ENCODE measurements around the gene C4A. TPM values are rescaled to one million over a fixed set of nuclear protein-coding genes. Genes with fewer than 3 reads are reported as not detected.
A peak's percentile ranks its signal among the peaks of the same experiment; 100 is the strongest.

The C4A gene
- total and polyA plus RNA-seq, 2 of the 13 experiments (the other 11 are each of a cell fraction or from before 2014, with no cell fraction given): 165 to 478 TPM

DNA sequence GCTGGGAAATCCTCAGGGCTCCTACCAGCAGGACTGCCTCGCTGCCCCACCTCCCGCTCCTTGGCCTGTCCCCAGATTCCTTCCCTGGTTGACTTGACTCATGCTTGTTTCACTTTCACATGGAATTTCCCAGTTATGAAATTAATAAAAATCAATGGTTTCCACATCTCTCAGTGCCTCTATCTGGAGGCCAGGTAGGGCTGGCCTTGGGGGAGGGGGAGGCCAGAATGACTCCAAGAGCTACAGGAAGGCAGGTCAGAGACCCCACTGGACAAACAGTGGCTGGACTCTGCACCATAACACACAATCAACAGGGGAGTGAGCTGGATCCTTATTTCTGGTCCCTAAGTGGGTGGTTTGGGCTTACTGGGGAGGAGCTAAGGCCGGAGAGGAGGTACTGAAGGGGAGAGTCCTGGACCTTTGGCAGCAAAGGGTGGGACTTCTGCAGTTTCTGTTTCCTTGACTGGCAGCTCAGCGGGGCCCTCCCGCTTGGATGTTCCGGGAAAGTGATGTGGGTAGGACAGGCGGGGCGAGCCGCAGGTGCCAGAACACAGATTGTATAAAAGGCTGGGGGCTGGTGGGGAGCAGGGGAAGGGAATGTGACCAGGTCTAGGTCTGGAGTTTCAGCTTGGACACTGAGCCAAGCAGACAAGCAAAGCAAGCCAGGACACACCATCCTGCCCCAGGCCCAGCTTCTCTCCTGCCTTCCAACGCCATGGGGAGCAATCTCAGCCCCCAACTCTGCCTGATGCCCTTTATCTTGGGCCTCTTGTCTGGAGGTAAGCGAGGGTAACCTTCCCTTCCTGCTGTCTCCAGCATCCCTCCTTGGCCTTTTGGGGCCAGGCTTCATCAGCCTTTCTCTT is 36.1 kb upstream of the C4A start, which contains the start of gene CFB (continued):
- TF ChIP-seq, protein P1, sequence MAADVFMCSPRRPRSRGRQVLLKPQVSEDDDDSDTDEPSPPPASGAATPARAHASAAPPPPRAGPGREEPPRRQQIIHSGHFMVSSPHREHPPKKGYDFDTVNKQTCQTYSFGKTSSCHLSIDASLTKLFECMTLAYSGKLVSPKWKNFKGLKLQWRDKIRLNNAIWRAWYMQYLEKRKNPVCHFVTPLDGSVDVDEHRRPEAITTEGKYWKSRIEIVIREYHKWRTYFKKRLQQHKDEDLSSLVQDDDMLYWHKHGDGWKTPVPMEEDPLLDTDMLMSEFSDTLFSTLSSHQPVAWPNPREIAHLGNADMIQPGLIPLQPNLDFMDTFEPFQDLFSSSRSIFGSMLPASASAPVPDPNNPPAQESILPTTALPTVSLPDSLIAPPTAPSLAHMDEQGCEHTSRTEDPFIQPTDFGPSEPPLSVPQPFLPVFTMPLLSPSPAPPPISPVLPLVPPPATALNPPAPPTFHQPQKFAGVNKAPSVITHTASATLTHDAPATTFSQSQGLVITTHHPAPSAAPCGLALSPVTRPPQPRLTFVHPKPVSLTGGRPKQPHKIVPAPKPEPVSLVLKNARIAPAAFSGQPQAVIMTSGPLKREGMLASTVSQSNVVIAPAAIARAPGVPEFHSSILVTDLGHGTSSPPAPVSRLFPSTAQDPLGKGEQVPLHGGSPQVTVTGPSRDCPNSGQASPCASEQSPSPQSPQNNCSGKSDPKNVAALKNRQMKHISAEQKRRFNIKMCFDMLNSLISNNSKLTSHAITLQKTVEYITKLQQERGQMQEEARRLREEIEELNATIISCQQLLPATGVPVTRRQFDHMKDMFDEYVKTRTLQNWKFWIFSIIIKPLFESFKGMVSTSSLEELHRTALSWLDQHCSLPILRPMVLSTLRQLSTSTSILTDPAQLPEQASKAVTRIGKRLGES (CRISPR knock-in tag; IDR thresholded peaks at IDR 0.05; ENCODE audit: borderline replicate concordance): no peak
- TF ChIP-seq GFI1 (CRISPR knock-in tag; IDR thresholded peaks at IDR 0.05; ENCODE audit: borderline replicate concordance) (peak; percentile 85), U2AF2 (IDR thresholded peaks at IDR 0.05; ENCODE audit: low read depth, low read length) (0 out of 2 replicates have a peak, but pooled peaks have one; percentile 26), ZSCAN21 (CRISPR knock-in tag; IDR thresholded peaks at IDR 0.05; ENCODE audit: borderline replicate concordance) (peak; percentile 95), NFYB (CRISPR knock-in tag; IDR thresholded peaks at IDR 0.05) (peak; percentile 67), ZSCAN30 (CRISPR knock-in tag; IDR thresholded peaks at IDR 0.05) (0 out of 2 replicates have a peak, but pooled peaks have one; percentile 72), ZNF451 (CRISPR knock-in tag; IDR thresholded peaks at IDR 0.05) (peak; percentile 35; the same call in 1 of the 2 replicates), ZNF577 (CRISPR knock-in tag; IDR thresholded peaks at IDR 0.05; ENCODE audit: borderline replicate concordance, low read depth) (no peak), ZNF761 (CRISPR knock-in tag; conservative IDR thresholded peaks at IDR 0.05) (no peak; the same call in 1 of the 2 replicates), CREM (IDR thresholded peaks at IDR 0.05) (peak; percentile 92), CREM (CRISPR knock-in tag; IDR thresholded peaks at IDR 0.05) (no peak), POLR2AphosphoS2 (IDR thresholded peaks at IDR 0.05; ENCODE audit: low read depth, low read length) (peak; percentile 32; the same call in 1 of the 2 replicates), HES4 (CRISPR knock-in tag; IDR thresholded peaks at IDR 0.05; ENCODE audit: borderline replicate concordance) (0 out of 2 replicates have a peak, but pooled peaks have one; percentile 20), MTF1 (CRISPR knock-in tag; IDR thresholded peaks at IDR 0.05) (no peak), GTF2F1 (IDR thresholded peaks at IDR 0.05; ENCODE audit: low read length) (no peak; the same call in 1 of the 2 replicates), ZNF558 (CRISPR knock-in tag; IDR thresholded peaks at IDR 0.05; ENCODE audit: borderline replicate concordance) (0 out of 2 replicates have a peak, but pooled peaks have one; percentile 33), TOPORS (CRISPR knock-in tag; IDR thresholded peaks at IDR 0.05) (peak; percentile 65; the same call in 1 of the 2 replicates), ZNF205 (CRISPR knock-in tag; IDR thresholded peaks at IDR 0.05) (peak; percentile 82; the same call in 1 of the 2 replicates), KAT7 (CRISPR knock-in tag; IDR thresholded peaks at IDR 0.05; ENCODE audit: borderline replicate concordance) (peak; percentile 91), ATAD3A (CRISPR knock-in tag; IDR thresholded peaks at IDR 0.05) (no peak), AGO2 (optimal IDR thresholded peaks at IDR 0.05; ENCODE audit: low read depth, low read length) (peak; percentile 55)
- TF ChIP-seq, protein P2, sequence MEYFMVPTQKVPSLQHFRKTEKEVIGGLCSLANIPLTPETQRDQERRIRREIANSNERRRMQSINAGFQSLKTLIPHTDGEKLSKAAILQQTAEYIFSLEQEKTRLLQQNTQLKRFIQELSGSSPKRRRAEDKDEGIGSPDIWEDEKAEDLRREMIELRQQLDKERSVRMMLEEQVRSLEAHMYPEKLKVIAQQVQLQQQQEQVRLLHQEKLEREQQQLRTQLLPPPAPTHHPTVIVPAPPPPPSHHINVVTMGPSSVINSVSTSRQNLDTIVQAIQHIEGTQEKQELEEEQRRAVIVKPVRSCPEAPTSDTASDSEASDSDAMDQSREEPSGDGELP (IDR thresholded peaks at IDR 0.05; ENCODE audit: borderline replicate concordance, low read depth): no peak; the same call in 1 of the 2 replicates
- TF ChIP-seq, protein P3, sequence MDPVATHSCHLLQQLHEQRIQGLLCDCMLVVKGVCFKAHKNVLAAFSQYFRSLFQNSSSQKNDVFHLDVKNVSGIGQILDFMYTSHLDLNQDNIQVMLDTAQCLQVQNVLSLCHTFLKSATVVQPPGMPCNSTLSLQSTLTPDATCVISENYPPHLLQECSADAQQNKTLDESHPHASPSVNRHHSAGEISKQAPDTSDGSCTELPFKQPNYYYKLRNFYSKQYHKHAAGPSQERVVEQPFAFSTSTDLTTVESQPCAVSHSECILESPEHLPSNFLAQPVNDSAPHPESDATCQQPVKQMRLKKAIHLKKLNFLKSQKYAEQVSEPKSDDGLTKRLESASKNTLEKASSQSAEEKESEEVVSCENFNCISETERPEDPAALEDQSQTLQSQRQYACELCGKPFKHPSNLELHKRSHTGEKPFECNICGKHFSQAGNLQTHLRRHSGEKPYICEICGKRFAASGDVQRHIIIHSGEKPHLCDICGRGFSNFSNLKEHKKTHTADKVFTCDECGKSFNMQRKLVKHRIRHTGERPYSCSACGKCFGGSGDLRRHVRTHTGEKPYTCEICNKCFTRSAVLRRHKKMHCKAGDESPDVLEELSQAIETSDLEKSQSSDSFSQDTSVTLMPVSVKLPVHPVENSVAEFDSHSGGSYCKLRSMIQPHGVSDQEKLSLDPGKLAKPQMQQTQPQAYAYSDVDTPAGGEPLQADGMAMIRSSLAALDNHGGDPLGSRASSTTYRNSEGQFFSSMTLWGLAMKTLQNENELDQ (CRISPR knock-in tag; IDR thresholded peaks at IDR 0.05; ENCODE audit: borderline replicate concordance): peak; percentile 82; the same call in 1 of the 2 replicates

Data from HepG2 (cell line).